ENCODE results near the gene SDSL.

The SDSL gene

DNA sequence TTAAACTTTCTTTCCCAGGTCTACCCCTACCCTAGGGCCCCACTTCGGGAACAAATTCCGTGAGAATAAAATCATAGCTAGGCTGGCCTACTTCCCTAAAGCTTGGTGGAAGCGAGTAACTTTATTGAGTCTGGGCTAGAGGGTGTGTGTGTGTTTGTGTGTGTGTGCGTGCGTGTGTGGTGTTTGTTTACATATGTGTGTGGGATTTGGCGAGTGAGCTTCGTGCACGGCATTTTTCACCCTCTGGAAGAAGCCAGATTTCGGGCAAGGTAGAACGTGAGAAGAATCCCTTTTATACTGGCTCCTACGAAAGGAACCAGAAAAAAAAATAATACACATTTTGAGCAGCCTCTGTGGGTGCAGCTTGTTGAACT is 57.0 kb downstream of the SDSL start:
- DNase-seq (ENCODE audit: low read depth) = no peak
- no peak overlapping the region for H3K4me3 ChIP-seq (ENCODE audit: low read length)
- TF ChIP-seq, protein P1, sequence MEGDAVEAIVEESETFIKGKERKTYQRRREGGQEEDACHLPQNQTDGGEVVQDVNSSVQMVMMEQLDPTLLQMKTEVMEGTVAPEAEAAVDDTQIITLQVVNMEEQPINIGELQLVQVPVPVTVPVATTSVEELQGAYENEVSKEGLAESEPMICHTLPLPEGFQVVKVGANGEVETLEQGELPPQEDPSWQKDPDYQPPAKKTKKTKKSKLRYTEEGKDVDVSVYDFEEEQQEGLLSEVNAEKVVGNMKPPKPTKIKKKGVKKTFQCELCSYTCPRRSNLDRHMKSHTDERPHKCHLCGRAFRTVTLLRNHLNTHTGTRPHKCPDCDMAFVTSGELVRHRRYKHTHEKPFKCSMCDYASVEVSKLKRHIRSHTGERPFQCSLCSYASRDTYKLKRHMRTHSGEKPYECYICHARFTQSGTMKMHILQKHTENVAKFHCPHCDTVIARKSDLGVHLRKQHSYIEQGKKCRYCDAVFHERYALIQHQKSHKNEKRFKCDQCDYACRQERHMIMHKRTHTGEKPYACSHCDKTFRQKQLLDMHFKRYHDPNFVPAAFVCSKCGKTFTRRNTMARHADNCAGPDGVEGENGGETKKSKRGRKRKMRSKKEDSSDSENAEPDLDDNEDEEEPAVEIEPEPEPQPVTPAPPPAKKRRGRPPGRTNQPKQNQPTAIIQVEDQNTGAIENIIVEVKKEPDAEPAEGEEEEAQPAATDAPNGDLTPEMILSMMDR (conservative IDR thresholded peaks at IDR 0.05; ENCODE audit: low read depth, low read length) = no peak

DNA sequence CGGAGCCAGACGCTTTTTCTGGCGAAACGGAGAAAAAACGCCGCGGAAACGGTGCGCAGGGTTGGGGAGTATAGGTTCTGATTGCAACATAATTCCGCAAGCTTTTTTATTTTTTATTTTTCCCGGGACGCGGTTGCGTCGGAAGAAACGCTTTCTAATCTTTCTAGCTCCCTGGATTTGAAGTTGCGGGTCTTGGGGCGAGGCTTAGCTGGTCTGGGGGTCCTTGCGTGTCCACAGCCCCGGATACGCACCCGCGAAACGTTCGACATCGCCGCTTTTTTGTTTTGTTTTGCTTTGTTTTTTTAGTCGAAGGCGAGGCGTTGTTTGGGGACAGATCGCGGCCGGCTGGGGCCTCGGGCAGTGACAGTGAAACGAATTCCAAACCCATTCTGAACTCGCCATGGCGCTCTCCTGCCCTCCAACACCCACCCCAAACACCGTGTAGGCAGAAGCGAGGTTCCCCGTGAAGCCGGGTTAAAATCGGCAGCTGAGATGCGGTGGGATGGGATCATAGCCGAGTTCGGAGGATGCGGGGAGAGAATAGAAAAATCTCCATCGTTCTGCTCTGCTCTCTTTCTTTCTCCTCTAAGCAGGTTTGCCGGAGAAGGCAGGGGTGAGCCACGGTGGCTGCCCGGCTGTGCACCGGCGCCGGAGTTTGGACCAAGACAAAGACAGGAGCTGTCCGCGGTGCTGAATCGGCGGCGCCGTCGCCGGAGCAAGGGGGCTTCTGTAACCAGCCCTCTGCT is 57.6 kb downstream of the SDSL start:
- no peak overlapping the region for H3K4me3 ChIP-seq (ENCODE audit: low read length)
- no peak for DNase-seq (ENCODE audit: low read depth)
- TF ChIP-seq, protein P1 (conservative IDR thresholded peaks at IDR 0.05; ENCODE audit: low read depth, low read length) = no peak

DNA sequence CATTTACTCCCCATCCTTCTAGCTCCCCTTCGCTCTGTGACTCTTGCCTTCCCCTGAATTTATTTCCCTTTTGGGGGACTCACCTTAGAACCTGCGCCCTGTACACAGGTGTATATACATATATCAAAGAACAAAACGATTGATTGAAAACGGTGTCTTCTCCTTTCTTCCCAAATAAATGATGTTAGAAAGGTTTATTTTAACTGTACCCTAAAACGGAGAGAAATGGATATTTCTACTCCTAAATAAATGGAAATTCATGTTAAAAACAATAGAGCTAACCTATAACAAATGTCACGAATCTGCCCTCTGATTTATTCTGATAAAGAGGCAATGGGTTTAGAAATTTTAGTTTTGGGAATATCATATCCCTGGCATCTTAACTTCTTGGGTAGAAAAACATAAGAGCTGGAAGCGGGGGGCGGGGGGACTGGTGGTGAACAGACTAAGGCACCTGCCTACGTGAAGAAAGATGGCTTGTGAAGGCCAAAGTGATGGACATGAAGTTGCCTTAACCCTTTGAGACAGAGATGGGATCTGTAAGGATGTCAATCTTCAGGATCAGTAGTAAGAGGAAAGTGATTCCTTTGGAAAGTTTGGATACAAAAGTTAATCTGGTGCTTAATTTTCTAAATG is 58.3 kb downstream of the SDSL start:
- TF ChIP-seq, protein P1 (conservative IDR thresholded peaks at IDR 0.05; ENCODE audit: low read depth, low read length) = no peak
- no peak for DNase-seq (ENCODE audit: low read depth)
- no peak overlapping the region for H3K4me3 ChIP-seq (ENCODE audit: low read length)

DNA sequence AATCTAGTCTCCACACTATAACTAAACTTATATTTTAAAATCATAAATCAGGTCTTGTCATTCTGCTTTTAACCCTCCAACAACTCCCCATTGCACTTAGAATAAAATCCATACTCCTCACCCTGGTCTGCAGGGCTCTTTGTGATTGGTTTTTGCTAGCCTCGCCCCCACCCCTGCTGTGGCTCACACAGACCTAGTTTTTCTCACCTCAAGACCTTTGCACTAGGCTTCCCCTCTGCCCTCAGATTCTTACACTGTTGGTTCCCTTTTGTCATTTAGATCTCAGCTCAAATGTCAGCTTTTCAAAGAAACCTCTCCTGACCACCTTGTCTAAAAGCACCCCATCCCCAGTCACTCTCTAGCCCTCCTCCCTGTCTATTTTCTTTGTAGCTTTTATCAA is 60.2 kb downstream of the SDSL start:
- no peak overlapping the region for H3K4me3 ChIP-seq (ENCODE audit: low read length)
- DNase-seq (ENCODE audit: low read depth) = no peak
- TF ChIP-seq, protein P1 (conservative IDR thresholded peaks at IDR 0.05; ENCODE audit: low read depth, low read length) = no peak

DNA sequence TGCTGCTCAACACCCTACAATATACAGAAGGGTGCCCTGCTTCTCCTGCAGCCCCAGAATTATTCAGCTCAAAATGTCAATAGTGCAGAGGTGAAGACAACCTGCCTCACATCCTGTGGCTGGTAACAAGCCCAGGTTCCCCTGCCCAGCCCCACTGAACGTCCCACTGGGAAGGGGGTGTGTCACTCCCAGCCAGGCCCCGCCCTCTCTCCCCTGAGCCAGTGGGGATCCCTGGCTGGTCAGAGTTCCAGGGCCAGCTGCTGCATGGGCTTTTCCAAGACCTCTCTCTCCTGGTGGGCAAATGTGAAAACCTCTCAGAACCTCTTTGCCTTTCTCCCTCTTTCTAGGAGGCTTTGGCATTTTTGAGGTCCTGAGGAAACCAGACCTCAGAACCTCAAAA is 63.1 kb downstream of the SDSL start:
- TF ChIP-seq, protein P1 (conservative IDR thresholded peaks at IDR 0.05; ENCODE audit: low read depth, low read length) = no peak
- no peak overlapping the region for H3K4me3 ChIP-seq (ENCODE audit: low read length)
- DNase-seq (ENCODE audit: low read depth) = no peak

DNA sequence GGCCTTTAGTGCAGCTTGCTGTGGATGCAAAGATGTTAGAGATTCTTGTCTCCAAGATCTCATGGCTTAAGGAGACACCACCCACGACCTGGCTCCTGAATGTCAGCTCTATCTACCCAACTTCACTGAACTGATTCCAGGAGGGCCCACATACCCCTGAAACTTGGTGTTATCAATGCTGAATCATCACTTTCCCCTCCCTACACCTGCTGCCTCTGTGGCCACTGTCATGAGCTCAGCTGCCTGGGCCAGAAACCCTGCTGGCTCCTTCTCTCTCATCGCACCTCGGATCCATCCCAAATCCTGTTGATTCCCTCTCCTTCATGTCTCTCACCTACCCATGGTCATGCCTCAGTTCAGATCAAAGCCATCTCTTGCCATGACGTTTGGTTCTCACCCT is 64.5 kb downstream of the SDSL start:
- H3K4me3 ChIP-seq (ENCODE audit: low read length) = no peak overlapping the region
- DNase-seq (ENCODE audit: low read depth) = no peak
- TF ChIP-seq, protein P1 (conservative IDR thresholded peaks at IDR 0.05; ENCODE audit: low read depth, low read length) = no peak
